Glomerular visceral epithelial cell (primary cell): ENCODE results near the gene SLC7A6.
A peak's percentile ranks its signal among the peaks of the same experiment; 100 is the strongest.

Experiments used
- DNase-seq: peaks from one replicate; pipeline ENCODE4 v3.0.0-alpha.2; 2016; ENCODE audit errors: extremely low spot score

The SLC7A6 gene

DNA sequence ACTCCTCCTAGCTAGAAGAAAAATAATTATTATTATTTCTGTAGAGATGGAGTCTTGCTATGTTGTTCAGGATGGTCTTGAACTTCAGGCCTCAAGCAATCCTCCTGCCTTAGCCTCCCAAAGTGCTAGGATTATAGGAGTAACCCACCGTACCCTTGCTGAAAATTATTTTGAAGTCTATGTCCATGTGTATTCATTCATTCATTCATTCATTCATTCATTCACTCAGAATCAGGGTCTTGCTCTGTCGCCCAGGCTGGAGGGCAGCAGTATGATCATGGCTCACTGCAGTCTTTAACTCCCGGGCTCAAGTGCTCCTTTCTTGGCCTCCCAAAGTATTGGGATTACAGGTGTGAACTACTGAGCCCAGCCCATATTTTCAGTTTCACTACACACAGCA is 42.3 kb downstream of the SLC7A6 start:
- DNase-seq, result no peak

DNA sequence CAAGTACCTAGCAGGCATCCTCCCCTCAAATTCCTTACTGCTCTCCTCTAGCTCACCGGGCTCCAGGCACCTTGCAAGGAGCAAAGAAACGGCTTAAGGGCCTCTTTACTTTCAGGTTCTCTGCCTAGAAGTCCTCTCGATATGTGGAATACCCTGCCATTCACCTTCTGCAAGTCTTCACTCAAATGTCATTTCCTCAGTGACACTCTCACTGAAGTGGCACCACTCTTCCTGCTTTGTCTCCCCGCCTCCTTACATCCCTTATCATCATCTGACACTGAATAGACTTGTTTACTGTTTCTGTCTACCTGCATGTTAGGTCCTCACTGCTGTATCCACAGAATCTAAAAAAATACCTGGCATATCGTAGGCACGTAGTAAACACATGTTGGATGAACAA is 45.5 kb downstream of the SLC7A6 start:
- DNase-seq, result no peak

DNA sequence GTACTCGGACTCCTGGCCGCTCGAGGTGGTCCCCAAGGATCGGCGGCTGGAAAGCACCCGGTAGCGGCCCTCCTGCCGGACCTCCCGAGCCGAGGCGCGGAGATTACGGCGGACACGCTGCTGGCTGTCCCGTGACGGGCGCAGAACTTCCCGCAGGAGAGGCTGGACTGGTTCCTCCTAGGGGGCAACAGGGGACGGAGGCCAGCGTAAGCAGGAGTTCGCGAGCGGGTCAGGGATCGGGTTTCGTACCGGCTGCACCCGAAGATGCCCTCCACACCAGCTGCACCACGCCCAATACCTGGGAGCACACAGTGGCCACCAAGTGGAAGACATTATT is 46.1 kb downstream of the SLC7A6 start:
- DNase-seq, result no peak

DNA sequence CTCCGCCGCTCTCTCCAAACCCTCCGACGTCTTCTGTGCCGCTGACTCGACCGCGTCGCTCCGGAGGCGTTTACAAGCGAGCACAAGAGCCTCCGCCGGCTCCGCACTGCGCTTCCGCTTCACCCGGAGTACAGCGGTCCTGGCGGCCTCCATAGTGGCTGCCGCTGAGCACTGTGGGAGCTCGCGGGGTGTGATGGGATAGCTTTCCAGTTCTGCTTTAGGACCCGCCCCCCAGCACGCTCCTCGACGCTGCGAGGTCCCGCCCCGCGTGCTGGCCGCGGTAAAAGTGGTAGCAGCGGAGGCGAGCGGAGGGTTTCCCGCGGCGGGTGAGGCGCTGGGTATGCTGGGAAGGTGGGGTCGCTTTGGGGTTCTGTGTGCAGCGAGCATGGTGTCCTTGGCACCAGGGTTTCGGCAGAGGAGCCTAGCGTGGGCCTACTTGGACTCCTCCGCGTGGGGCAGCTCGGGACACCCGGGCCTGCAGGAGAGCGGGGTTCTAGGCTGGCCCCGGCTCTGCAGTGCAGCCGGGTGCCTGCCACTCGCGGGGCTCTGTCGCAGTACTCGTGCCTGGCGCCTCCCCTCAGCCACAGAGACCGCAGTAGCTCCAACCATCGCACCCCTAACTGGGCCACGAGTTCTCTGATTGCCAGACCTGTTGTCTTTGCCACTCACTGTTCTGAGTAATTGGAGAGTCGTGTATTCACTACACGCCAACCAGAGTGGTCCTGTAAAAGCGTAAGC is 46.6 kb downstream of the SLC7A6 start, which contains the start of the genes PRMT7 and SLC7A6OS:
TSS of gene PRMT7 (plus strand) at position 246 of the 738 bp plus-strand sequence. CDS start 4,961 bp downstream, outside the sequence.
TSS of gene SLC7A6OS (minus strand) at position 173 of the 738 bp plus-strand sequence. CDS start at position 153, 20 bp downstream.
- DNase-seq, result peak; percentile 86

DNA sequence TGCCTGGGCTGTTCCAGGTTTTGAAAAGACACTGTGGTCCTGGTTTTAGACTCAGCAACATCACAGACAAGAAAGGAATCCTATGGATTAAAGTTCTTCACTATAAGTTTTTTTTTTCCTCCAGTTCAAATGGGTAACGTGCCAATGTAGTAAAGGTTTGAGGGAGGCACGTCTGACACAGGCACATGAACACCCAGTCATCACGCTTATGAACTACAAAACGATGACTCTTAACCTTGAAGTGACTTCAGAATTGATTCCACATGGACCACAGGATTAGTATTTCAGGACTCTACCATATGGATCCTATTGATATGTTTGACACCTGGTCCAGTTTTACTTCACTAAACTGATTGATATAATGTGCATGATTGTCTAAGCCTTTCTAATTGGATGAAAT is 48.8 kb downstream of the SLC7A6 start:
- no peak for DNase-seq

DNA sequence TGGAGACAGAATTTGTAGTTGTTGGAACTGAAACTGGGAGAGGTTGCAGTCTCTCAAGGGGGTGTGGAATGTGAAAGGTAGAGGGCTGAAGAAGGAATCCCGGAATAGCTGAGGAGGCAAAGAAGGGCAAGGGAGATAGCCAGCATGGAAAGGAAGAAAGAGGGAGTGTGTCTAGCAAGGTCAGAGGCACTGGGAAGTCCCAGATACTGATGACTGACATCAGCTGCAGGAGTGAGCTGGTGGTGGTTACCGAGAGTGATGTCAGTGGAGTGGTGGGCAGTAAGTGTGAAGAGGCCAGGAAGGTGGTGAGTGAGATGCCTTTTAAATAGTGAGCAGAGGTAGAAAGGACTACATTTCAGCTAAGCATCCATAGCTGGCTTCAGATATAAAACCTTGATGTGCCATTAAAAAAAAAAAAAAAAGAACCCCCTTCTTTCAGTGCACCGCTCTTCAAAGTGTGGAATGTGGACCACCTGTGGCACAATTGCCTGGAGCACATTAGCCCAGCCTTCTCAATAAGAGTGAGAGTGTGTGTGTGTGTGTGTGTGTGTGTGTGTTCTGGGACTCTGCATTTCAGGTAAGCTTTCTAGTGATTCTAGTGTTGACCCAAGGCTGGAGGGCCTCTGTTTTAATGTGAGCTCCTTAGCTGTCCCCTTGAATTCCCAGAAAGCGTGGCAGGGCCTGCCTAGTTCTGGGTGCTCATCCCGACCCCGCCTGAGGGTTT is 55.0 kb downstream of the SLC7A6 start:
- DNase-seq, result no peak

DNA sequence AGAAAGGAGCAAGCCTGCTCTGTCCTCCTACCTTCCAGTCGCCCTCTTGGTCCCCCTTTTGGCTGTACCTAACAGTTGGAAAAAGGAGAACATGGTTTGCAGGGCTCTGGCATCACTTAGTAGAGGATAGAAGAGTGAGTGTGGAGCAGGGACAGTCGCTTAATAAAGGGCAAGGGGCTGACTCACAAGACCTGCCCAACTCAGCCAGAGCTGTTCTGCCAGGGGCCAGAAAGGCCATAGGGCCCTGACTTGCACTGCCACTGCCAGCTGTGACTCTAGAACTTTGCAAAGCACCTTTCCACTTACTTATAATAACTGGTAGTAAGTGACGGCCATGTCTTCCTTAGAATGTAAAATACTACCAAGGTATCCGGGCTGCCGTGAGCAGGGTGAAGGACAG is 60.0 kb downstream of the SLC7A6 start:
- no peak for DNase-seq

DNA sequence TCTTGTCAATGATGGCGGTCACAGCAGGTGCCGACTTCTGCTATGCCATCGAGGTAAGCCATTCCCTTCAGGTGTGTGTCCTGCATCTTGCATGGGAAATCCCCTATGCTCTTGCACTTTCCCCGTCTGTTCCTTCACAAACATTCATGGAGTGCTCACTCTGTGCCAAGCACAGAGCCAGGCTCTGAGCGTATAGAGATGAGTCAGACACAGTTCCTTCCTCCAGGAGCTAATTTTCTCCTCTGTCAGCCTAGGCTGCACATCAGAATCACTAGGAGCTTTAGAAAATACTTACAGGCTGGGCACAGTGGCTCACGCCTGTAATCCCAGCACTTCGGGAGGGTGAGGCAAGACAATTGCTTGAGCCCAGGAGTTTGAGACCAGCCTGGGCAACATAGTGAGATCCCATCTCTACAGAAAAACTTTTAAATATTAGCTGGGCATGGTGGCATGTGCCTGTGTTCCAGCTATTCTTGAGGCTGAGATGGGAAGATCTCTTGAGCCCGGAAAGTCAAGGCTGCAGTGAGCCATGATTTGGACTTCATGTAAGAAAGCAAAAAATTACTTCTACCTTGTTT is 60.5 kb downstream of the SLC7A6 start:
- DNase-seq, result no peak

DNA sequence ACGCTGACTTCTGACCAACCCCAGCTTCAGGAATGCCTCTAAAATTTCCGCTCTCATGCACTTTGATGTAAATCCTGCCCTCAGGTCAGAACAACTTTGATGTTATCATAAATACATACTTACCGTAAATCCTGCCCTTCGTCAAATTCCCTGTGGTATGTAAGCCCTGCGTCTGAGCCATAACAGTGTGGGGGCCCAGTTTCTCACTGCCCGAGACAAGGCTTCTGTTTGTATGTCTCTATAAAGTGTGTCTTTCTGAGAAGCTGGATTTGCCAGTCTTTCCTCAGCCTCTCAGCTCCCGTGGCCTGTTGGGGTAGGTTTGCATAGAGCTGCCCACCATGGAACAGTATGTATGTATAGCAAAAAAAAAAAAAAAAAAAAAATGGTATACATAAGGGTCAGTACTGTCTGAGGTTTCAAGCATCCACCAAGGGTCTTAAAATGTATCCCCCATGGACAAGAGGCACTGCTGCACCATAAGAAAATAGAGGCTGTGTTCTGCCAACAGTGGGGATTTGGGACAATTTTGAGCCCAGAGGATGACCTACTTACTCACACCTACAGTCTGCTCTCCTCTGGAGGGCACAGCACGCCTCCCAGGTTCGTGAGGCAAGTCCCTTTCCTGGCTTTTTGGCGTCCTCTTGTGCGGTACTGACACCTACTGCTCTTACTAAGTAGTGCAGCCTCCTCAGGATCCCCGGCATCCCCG is 64.0 kb downstream of the SLC7A6 start:
- DNase-seq, result peak; percentile 80

DNA sequence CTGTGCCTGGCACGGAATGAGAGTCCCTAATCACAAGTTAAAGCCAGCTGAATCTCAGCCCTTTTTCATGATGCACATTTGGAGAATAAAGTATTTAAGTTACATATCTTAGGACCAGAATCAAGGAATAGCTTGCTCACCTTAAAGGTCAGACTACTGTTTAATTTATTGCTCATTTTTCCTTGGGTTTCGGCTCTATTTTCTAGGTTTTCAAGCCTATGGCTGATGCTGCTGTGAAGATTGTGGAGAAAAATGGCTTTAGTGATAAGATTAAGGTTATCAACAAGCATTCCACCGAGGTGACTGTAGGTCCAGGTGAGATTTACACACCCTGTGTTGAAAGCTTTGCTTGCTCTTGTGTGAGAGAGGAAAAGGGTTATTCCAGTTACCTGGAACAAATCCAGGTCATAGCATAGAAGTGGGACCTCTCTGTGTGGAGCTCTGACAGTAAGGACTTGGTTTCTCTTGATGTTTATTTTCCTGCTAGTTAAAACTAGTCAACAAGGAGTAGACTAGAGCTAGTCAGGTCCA is 64.6 kb downstream of the SLC7A6 start:
- DNase-seq, result no peak

DNA sequence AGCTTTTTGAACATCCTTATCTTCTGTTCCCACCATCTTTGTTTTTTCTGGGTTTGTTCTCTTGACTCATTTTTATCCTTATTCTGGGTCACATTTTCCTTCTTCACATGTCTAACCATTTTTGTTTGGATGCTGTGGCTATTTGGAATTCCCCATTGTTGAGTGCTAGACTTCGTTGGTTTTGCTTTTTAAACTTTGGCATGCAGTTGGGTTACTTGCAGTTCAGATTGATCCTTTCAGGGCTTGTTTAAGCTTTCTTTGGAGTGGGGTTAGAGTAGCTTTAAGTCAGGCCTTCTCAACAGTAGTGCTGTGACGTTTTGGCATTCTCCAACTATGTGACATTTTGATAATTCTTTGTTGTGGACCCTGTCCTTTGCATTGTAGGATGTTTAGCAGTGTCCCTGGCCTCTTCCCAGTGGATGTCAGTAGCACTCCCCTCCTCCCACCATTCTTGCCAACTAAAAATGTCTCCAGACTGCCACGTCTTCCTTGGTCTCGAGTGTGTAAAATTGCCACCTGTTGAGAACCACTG is 67.6 kb downstream of the SLC7A6 start:
- DNase-seq, result no peak

DNA sequence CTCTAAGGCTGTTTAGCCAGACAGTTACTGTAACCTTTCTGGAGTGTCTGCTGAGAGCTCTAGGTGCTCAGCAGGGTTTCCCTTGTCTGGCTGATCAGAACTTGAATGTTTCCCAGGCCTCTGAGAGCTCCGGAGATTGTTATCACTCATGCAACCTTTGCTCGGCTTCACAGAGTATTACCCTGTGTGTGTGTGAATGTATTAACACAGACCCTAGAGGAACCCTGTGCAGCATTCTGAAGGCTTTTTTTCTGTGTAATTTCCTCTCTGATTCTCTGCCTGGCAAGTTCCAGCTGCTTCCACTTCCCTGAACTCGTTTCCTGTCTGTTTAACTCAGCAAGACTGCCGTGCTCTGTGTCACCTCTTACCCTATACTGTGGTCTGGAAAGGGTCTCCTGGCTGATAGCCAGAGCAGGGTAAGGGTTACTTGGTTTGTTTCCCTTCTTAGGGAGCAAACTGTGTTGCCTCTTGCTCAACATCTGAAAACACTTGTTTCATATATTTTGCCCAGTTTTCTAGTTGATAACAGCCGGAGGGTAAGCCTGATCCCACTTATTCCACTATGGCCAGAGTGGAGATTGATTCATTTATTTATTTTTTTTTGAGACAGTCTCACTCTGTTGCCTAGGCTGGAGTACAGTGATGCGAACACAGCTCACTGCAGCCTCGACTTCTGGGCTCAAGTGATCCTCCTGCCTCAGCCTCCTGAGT is 68.2 kb downstream of the SLC7A6 start:
- DNase-seq, result no peak

DNA sequence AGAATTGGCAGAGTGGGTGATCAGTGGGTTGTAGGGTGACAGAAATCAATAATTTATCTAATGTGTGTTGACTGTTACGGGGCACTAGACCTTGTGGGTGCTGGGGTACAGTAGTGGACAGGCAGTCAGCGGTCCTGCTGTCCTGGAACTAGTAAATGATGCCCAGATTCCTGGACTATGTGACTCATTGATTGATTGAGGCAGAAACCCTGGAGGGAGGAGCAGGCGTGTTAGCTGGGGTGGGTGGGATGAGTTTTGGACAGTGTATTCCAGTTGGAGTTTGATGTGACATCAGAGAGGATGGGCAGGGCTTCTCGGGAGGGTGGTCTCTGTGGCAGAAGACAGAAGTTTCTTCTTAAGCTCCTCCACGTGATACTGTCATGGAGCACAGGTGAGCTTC is 70.8 kb downstream of the SLC7A6 start:
- DNase-seq, result no peak

DNA sequence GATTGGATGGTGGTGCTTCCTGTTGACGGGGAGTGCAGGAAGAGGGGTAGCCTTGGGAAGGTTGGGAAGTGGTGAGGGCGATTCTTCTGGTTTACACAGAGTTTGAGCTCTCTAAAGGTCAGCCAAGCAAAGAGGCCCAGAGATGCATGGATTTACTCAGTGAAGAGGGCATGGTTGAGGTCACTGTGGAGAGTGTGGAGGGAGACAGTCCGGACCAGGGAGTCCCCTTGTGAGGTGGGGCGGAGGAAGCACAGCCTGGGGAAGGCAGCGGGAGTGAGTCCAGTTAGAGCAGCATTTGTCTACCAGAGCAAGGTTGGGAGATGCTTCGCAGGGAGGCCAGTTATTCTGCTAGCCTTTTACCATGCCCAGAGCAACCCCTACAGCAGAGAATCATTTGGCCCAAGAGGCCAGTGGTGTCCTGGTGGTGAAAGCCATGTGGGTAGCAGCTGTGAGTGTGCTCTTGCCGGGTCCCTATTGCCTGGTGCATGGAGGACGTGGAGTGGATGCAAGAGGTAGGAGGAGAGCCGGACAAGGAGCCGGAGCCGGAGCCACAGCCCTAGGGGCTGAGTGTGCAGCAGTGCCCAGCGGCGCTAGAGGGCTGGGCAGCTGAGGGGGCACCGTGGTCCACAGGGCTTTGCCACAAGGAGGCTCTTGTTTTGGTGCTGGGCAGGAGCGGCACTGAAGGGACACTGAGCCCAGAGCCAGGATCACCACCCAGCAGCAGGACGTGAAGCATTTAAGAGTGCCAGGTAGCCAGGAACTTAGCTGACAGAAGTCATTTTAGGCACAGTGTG is 74.2 kb downstream of the SLC7A6 start:
- DNase-seq, result no peak

DNA sequence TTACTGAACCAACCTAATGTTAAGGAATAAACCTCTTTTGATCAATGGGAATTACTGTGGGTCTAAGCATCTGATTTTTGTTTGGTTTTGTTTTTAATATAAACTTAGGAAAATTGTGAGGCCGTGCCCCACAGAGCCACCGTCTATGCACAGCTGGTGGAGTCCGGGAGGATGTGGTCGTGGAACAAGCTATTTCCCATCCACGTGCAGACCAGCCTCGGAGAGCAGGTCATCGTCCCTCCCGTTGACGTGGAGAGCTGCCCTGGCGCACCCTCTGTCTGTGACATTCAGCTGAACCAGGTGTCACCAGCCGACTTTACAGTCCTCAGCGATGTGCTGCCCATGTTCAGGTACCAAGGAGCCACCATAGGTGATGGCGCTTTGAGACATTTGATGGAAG is 74.9 kb downstream of the SLC7A6 start:
- DNase-seq, result no peak

DNA sequence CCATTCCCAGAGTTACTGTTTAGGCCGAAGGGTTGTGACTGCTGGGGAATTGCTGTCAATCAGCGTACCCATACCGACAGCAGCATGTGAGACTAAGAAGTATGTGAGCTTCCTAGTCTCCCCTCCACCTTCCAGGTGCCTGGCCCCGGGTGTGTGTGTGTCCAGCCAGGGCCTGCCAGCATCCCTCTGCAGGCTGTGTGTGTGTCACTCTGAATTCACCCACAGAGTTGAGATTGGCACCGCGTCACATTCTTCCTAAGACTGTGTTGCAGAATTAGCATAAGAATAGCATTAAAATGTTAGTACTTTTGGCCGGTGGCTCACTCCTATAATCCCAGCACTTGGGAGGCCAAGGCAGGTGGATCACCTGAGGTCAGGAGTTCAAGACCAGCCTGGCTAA is 78.3 kb downstream of the SLC7A6 start:
- no peak for DNase-seq

DNA sequence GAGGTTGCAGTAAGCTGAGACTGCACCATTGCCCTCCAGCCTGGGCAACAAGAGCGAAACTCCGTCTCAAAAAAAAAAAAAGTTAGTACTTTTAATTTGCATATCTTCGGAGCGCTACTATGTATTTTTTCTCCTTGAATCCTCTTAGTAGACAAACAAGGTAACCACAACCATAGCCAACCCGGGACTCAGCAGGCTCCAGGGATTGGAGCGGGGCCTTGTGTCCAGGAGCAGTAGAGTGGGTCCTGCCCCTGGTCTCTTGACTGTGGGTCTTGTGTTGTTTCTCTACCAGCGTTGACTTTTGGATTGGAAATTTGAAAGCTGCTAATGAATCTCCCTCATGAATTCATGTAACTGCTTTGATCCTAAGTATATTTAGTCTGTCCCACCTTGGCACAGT is 78.8 kb downstream of the SLC7A6 start:
- no peak for DNase-seq

DNA sequence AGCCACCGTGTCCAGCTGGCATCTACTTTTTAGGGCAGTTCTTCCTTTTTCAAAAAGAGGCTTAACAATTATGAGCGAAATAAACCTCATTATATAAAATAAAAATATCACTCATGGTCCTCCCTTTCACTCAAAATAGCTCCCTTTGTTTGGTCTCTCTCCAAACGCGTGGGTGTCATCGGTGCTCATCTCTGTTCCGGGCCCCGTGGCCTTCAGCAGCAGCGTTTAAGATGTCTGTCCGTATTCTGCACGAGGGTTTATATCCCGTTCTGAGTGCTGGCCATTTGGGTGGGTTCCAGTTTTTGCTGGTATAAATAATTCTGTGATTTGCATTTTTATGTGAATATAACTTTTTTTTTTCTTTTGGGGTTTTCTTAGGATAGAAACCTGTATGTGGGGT is 79.9 kb downstream of the SLC7A6 start:
- DNase-seq, result no peak

DNA sequence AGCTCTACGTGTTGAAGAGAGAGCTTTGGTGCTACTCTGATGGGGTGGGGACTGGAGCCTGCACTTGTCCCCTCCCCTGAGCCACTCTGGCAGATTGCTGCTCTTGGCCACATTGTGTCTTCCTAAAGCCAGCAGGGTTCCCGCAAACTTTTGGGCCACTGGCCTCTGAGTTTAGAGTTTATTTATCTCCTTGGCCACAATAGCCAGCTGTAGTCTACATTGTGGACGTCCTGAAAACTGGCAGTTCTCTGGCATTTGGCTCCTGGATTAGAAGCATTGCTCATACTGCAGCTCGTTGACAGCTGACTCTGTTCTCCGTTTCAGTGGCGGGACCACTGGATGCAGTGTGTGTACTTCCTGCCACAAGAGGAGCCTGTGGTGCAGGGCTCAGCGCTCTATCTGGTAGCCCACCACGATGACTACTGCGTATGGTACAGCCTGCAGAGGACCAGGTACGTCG is 81.1 kb downstream of the SLC7A6 start:
- no peak for DNase-seq

DNA sequence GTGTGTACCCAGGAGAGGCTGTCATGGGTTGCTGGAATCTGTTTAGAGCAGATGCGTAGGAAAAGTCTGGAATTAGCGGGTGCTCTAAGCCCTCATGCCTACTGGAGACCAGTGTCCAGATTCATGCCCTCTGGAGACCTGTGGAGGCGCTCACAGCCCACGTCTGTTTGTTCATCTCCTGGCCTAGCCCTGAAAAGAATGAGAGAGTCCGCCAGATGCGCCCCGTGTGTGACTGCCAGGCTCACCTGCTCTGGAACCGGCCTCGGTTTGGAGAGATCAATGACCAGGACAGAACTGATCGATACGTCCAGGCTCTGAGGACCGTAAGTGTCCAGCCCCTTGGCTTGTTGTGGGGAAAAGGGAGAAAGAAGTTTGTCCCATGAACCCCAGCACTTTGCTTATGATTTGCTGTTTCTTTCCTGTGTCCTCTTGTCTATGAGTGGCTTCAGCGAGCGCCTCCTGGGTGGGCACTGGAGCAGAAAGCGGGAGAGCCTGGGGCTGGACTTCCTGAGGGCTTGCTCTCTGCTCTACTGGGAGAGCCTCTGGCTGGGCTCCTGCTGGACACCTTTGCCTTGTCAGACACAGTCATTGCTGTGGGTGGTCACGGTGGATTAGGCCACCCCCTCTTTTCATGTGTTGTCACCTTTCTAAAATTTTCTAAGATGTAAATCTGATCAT is 81.8 kb downstream of the SLC7A6 start:
- DNase-seq, result no peak
